ENCODE measurements around the gene LIPH. TPM values are rescaled to one million over a fixed set of nuclear protein-coding genes. Genes with fewer than 3 reads are reported as not detected.

Gene LIPH
- total and polyA plus RNA-seq, 2 donors = 2.8 to 10.1 TPM

DNA sequence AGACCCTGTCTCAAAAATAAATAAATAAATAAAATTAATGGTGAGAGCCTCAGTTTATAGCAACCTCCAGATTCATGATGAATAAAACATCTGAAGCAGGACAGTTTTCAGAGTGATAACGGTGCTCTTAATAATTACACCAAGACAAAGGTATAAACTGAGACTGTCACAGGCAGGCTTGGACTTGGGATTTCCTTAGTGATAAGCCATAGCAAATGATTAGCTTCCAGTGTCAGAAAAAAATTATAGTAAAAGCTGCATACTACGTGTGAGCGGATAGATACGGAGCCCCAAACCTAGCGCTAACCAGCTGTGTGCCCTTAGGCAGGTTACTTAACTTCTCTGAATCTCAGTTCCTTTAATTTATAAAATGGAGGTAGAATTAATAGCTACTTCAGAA, 21.5 kb downstream of the LIPH start:
- no peaks in the 10 kb centered on the region for H3K4me1 ChIP-seq (ENCODE audit: insufficient read depth)
- H3K36me3 ChIP-seq (ENCODE audit: insufficient read depth) = no peaks in the 10 kb centered on the region
- no peak overlapping the region for H3K27ac ChIP-seq (ENCODE audit: low read depth)
- WGBS = 65% methylated on average over 5 of the region's 5 CpGs
- DNase-seq (ENCODE audit: extremely low spot score) = no peak
- H3K4me3 ChIP-seq (ENCODE audit: low read depth, low read length) = no peak overlapping the region

DNA sequence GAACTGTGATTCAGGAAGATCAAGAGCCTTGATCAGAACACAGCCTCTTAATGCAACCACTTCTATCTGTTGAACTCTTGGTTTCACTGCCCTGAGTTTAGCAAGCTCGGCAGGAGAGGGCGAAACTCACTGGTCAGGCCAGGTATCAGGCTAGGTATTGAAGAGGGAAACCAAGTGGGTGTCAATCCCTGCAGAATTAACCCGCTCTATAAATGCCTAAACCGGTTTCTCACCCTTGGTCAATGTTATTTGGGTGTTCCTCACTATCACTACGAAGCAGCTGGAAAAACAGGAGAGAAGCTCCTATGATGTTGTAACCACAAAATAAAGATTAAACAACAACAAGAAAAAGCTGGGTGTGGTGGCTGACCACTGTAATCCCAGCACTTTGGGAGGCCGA, 23.9 kb downstream of the LIPH start:
- Histone ChIP-seq H3K4me1 (ENCODE audit: insufficient read depth) (no peaks in the 10 kb centered on the region), H3K4me3 (ENCODE audit: low read depth, low read length) (no peak overlapping the region), H3K27ac (ENCODE audit: low read depth) (no peak overlapping the region), H3K36me3 (ENCODE audit: insufficient read depth) (no peaks in the 10 kb centered on the region)
- WGBS = 84% methylated on average over 6 of the region's 6 CpGs
- no peak for DNase-seq (ENCODE audit: extremely low spot score)

DNA sequence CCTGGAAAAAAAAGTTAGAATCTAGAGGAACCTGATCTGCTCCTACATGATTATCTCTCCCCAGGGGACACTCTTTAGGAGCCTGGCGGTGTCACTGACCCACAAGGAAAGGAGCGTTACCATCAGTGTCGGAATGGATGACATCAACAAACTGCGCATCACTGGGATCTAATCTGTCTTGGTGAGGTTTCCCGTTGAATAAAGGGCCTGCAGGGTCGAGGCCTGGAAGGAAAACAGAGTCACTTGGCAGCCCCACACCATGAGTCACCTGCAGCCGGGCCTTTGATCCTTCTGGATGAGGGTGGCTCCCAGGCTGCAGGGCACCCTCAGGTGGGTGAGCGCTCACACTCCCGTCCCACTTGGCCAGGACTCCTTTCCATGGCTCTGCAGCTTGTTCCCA, 25.0 kb downstream of the LIPH start:
- Histone ChIP-seq H3K27ac (ENCODE audit: low read depth) (no peak overlapping the region), H3K36me3 (ENCODE audit: insufficient read depth) (no peaks in the 10 kb centered on the region), H3K4me3 (ENCODE audit: low read depth, low read length) (no peak overlapping the region), H3K4me1 (ENCODE audit: insufficient read depth) (no peaks in the 10 kb centered on the region)
- WGBS = 81% methylated on average over 9 of the region's 9 CpGs
- no peak for DNase-seq (ENCODE audit: extremely low spot score)

DNA sequence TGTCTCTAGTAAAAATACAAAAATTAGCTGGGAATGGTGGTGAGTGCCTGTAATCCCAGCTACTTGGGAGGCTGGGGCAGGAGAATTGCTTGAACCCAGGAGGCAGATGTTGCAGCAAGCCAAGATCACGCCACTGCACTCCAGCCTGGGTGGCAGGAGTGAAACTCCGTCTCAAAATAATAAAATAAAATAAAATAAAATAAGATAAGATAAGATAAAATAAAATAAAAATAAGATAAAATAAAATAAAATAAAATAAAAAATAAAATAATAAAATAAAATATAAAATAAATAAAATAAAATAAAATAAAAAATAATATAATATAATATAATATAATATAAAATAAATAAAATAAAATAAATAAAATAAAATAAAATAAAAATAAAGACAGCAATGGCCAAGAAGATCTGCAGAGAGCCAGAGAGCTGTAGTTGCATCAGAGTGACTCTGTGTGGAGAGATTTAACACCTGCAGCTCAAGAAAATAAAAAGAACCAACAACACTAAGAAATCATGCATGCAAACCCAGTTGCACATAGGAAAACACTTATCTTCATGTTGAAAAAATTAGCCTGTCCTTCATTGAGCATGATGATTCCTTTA, 25.9 kb downstream of the LIPH start:
- Histone ChIP-seq H3K4me1 (ENCODE audit: insufficient read depth) (no peaks in the 10 kb centered on the region), H3K36me3 (ENCODE audit: insufficient read depth) (no peaks in the 10 kb centered on the region), H3K27ac (ENCODE audit: low read depth) (no peak overlapping the region), H3K4me3 (ENCODE audit: low read depth, low read length) (no peak overlapping the region)
- 79% methylated on average over 2 of the region's 2 CpGs for WGBS
- DNase-seq (ENCODE audit: extremely low spot score) = no peak

DNA sequence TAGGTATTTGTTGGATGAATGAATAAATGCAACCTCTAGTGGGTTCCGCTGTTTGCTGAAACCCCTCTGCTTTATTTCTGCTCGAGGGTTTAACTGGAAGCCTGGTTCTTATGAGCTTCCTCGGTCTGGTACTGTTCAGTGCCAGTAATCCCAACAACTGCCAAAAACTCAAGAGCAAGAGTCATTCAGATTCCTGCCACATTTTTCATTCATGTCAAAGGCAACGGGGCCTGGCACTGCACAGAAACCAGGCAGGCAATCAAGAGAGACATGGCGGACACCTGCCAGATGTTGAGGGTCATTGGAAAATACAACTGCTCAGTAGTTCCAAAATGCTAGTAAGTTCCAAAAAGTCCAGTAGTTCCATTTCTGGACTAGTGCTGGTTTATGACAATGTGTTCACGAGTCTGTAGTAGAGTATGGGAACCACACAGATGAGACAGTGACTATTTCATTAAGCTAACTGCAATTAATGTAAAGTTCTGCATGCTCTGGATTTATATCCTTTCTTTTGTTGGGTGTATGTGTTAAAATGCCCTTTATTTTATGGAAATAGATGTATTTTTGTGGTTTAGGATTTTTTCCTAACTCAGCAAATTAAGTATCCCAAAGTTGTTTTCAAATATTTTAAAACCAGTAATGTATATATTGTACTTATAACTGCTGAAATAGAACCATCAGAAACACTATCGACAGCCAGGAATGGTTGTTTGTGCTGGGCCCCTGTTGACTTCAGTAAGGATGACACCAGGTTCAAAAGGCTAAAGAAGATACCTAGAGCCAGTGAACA, 30.8 kb downstream of the LIPH start:
- no peak for DNase-seq (ENCODE audit: extremely low spot score)
- H3K4me3 ChIP-seq (ENCODE audit: low read depth, low read length) = no peak overlapping the region
- WGBS = 85% methylated on average over 7 of the region's 7 CpGs
- H3K27ac ChIP-seq (ENCODE audit: low read depth) = no peak overlapping the region
- H3K4me1 ChIP-seq (ENCODE audit: insufficient read depth) = no peaks in the 10 kb centered on the region
- H3K36me3 ChIP-seq (ENCODE audit: insufficient read depth) = no peaks in the 10 kb centered on the region

DNA sequence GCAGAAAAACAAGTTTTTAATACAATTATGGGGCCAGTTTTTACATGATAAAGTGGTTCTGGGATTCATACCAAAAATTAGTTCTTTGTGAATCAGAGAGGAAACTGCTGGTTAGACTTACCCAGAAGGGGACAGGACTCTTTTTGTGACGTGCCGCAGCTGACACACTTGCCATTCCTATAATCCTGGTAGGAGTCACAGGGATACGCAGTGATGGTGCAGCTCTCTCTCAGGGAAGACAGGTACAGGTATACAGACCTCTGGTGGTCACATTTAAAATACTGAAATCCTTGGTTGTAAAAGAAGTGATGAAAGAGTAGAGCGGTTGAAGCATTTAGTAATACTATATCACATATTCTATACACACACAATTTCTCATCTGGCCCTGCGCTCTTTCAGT, 33.4 kb downstream of the LIPH start:
- DNase-seq (ENCODE audit: extremely low spot score) = no peak
- no peak overlapping the region for H3K4me3 ChIP-seq (ENCODE audit: low read depth, low read length)
- no peak overlapping the region for H3K27ac ChIP-seq (ENCODE audit: low read depth)
- H3K4me1 ChIP-seq (ENCODE audit: insufficient read depth) = no peaks in the 10 kb centered on the region
- 69% methylated on average over 5 of the region's 5 CpGs for WGBS
- H3K36me3 ChIP-seq (ENCODE audit: insufficient read depth) = no peaks in the 10 kb centered on the region

DNA sequence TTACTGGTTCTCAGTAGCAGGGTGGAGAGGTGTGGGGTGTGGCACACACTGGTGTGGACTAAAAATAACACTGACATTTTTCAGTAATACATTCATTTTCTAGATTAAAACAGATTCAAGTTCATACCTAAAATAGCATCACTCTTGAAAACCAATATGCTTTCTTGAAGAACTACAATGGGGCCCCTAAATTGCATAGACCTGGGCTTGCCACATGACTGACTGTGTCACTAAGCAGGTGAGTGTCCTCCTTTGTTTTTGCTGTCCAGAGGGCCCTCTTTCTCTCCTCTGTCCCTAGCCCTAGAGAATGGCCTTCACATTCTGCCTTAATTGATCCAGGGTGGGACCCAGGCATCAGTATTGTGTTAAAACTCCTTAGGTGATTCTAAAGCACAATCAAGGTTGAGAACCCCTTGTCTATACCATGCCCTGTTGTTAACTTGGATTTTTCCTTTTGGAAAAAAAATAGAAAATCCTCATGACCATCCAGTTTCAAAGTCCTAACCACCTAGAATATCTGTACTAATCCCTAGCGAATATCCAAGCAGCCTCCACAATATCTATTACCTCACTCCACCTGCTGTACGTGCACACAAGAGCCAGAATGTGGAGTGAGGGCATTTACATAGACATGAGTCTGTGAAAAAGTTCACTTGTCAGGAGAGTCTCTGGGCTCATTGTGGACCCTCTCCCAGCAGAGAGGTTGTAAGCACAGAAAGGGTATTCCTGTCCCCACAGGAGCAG, 34.8 kb downstream of the LIPH start:
- WGBS = 79% methylated on average over 2 of the region's 2 CpGs
- Histone ChIP-seq H3K4me3 (ENCODE audit: low read depth, low read length) (no peak overlapping the region), H3K36me3 (ENCODE audit: insufficient read depth) (no peaks in the 10 kb centered on the region), H3K4me1 (ENCODE audit: insufficient read depth) (no peaks in the 10 kb centered on the region), H3K27ac (ENCODE audit: low read depth) (no peak overlapping the region)
- DNase-seq (ENCODE audit: extremely low spot score) = no peak

DNA sequence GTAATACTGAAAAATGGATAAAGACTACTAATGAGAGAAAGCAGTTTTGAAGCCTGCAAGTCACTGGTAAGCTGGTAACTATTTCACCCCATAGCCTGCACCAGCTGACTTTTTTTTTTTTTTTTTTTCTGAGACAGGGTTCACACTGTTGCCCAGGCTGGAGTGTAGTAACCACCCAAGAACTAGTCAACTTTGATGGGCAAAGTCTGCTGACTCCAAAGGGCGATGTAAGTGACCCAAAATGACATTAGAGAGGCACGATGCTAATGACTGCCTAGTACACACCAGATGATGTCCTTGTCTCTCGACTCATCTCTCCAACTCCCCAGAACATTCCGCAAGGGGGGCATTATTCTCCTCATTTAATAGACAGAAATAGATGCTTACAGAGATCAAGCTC, 40.7 kb downstream of the LIPH start:
- H3K4me1 ChIP-seq (ENCODE audit: insufficient read depth) = no peaks in the 10 kb centered on the region
- H3K27ac ChIP-seq (ENCODE audit: low read depth) = no peak overlapping the region
- WGBS = 91% methylated on average over 4 of the region's 4 CpGs
- no peaks in the 10 kb centered on the region for H3K36me3 ChIP-seq (ENCODE audit: insufficient read depth)
- no peak for DNase-seq (ENCODE audit: extremely low spot score)
- H3K4me3 ChIP-seq (ENCODE audit: low read depth, low read length) = no peak overlapping the region

DNA sequence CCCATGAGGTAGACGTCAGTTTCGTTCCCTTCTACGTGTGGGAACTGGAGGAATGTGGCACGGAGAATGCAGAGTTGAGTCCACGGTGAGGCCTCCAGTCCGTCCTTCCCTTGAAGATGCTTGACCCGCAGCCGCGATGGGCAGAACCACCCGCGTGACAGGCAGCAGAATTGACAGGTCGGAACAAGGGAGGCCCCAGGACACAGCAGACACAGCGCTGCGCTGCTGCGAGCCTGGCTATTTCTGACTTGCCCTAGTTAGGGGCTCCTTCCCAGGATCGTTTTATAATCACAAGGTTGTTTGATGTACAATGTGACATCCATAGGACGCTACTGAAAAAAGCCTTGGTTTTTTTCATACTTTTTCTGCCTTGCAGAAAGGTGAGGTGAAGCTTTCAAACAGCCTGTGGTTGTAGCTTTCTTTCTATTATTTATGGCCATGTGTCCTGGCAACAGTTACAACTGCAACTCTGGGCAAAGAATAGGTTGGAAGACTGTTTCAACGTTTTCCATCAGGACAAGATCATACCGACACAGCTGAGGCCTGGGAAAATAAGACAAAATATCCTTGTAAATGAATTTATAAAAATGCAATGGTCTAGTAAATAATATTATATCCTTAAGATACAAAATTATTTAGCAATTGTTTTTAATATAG, 43.9 kb downstream of the LIPH start:
- no peak overlapping the region for H3K27ac ChIP-seq (ENCODE audit: low read depth)
- no peaks in the 10 kb centered on the region for H3K4me1 ChIP-seq (ENCODE audit: insufficient read depth)
- no peak overlapping the region for H3K4me3 ChIP-seq (ENCODE audit: low read depth, low read length)
- no peaks in the 10 kb centered on the region for H3K36me3 ChIP-seq (ENCODE audit: insufficient read depth)
- 76% methylated on average over 19 of the region's 19 CpGs for WGBS
- no peak for DNase-seq (ENCODE audit: extremely low spot score)

DNA sequence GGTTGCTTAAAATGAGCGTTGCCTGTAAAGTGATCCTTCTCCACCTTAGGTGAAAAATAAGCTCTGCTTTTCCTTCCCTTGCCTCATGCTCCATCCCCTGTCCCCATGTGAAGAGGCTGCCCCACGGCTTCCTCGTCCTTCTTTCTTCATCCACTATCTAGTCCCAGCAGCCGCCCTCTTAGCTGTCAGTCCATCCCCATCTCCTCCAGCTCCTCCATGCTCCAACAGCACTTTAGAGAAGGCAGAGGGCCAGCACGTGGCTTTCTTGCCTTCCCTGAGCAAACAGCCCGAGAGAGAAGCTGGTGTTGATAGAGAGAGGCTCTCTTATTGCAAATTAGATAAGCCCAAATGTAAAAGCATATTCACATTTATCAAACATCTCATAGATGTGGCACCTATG, 44.5 kb downstream of the LIPH start:
- H3K27ac ChIP-seq (ENCODE audit: low read depth) = no peak overlapping the region
- no peak overlapping the region for H3K4me3 ChIP-seq (ENCODE audit: low read depth, low read length)
- no peak for DNase-seq (ENCODE audit: extremely low spot score)
- no peaks in the 10 kb centered on the region for H3K4me1 ChIP-seq (ENCODE audit: insufficient read depth)
- H3K36me3 ChIP-seq (ENCODE audit: insufficient read depth) = no peaks in the 10 kb centered on the region
- WGBS = 63% methylated on average over 6 of the region's 6 CpGs

DNA sequence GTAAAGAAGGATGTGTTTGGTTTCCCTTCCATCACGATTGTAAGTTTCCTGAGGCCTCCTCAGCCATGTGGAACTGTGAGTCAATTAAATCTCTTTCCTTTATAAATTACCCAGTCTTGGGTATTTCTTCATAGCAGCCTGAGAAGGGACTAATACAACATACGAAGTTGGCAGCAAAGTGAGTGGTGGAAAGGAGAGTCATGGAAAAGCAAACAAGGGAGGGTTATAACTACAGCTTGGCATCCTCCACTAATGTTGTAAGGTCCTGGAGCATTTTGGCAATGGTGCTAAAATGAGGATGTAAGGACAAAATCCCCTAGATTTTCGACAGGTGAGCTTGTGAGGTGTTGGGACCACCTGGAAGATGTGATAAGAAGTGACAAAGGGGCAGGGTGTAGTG, 47.8 kb downstream of the LIPH start:
- H3K4me3 ChIP-seq (ENCODE audit: low read depth, low read length) = no peak overlapping the region
- no peak overlapping the region for H3K27ac ChIP-seq (ENCODE audit: low read depth)
- DNase-seq (ENCODE audit: extremely low spot score) = no peak
- H3K4me1 ChIP-seq (ENCODE audit: insufficient read depth) = no peaks in the 10 kb centered on the region
- H3K36me3 ChIP-seq (ENCODE audit: insufficient read depth) = no peaks in the 10 kb centered on the region
- WGBS = 67% methylated on average over 3 of the region's 3 CpGs

DNA sequence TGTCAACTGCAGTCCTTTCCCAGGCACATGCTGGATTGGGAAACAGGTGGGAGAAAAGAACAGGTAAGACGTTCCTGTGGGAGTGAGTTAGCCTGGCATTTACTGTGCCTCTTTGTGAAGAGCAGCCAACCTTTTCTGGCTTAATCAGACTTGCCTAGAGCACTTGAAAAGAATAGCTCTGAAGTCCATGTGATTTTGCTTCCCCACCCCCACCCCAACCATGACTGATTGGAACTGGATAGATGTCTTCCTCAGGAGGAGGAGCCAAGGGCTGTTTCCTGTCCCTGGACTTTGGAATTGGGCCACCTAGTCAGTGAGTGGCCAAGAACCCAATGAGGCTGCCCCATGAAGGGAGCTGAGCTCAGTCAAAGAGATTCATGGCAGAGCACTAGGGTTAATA, 48.9 kb downstream of the LIPH start:
- Histone ChIP-seq H3K4me1 (ENCODE audit: insufficient read depth) (no peaks in the 10 kb centered on the region), H3K4me3 (ENCODE audit: low read depth, low read length) (no peak overlapping the region), H3K27ac (ENCODE audit: low read depth) (no peak overlapping the region), H3K36me3 (ENCODE audit: insufficient read depth) (no peaks in the 10 kb centered on the region)
- no peak for DNase-seq (ENCODE audit: extremely low spot score)
- WGBS = 60% methylated on average over 1 of the region's 1 CpG

DNA sequence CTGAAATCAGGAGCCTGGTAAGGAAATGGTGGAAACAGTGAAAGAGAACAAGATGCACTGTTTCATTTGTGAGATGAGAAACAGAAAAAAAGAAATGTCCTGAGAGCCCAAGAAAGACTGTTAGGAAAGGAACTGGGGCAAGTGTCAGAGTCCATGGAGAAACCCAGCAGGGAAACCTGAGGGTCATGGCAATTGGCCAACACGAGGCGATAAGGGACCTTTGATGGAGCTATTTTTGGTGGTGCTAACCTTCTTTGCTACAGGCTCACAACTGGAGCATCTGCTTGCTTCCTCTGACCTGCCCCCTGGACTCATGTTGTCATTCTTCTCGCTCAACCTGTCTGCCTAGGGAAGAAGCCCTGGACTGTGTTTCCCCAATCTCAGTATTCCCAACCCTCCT, 49.4 kb downstream of the LIPH start:
- DNase-seq (ENCODE audit: extremely low spot score) = no peak
- WGBS = 79% methylated on average over 3 of the region's 3 CpGs
- H3K4me1 ChIP-seq (ENCODE audit: insufficient read depth) = no peaks in the 10 kb centered on the region
- no peak overlapping the region for H3K4me3 ChIP-seq (ENCODE audit: low read depth, low read length)
- H3K36me3 ChIP-seq (ENCODE audit: insufficient read depth) = no peaks in the 10 kb centered on the region
- no peak overlapping the region for H3K27ac ChIP-seq (ENCODE audit: low read depth)
